Loucy (cell line): ENCODE data around the gene FAR2.

Experiments
- H2AFZ ChIP-seq: fragments of 200-600 bp; sonication (generic); 2 replicates; pipeline ENCODE4 v1.6.0; 2016; ENCODE audit warnings: antibody characterized with exemption, mild to moderate bottlenecking, low read length, moderate library complexity
- H3F3A ChIP-seq: fragments of 200-600 bp; 2 replicates; pipeline ENCODE4 v1.6.0; 2016; ENCODE audit warnings: antibody characterized with exemption, low read depth, mild to moderate bottlenecking
- H3K27me3 ChIP-seq: fragments of 200-600 bp; sonication (generic); 2 replicates; pipeline ENCODE4 v1.6.1; 2014; ENCODE audit warnings: low read length, mild to moderate bottlenecking; ENCODE audit not compliant: insufficient read depth, poor library complexity, severe bottlenecking
- H3K36me3 ChIP-seq: fragments of 200-600 bp; sonication (generic); 2 replicates; pipeline ENCODE4 v1.6.1; 2016; ENCODE audit warnings: low read length; ENCODE audit not compliant: insufficient read depth
- H3K4me1 ChIP-seq: fragments of 200-600 bp; sonication (generic); 2 replicates; pipeline ENCODE4 v1.5.1; 2014; ENCODE audit warnings: low read length, mild to moderate bottlenecking; ENCODE audit not compliant: insufficient read depth, poor library complexity, severe bottlenecking
- H3K4me2 ChIP-seq: fragments of 200-600 bp; sonication (generic); 2 replicates; pipeline ENCODE4 v1.6.0; 2014; ENCODE audit warnings: antibody characterized with exemption, low read length, low read depth, mild to moderate bottlenecking; ENCODE audit not compliant: poor library complexity, severe bottlenecking
- H3K4me3 ChIP-seq: fragments of 200-600 bp; sonication (generic); 2 replicates; pipeline ENCODE4 v1.5.1; 2014; ENCODE audit warnings: low read length, mild to moderate bottlenecking, mixed read lengths; ENCODE audit not compliant: poor library complexity, severe bottlenecking
- H3K79me2 ChIP-seq: fragments of 200-600 bp; sonication (generic); 2 replicates; pipeline ENCODE4 v1.6.1; 2014; ENCODE audit warnings: low read length; ENCODE audit not compliant: insufficient read depth
- H3K9ac ChIP-seq: fragments of 200-600 bp; sonication (generic); 2 replicates; pipeline ENCODE4 v1.6.0; 2014; ENCODE audit warnings: mild to moderate bottlenecking, low read depth, low read length, moderate library complexity; ENCODE audit not compliant: poor library complexity, severe bottlenecking
- H3K9me2 ChIP-seq: fragments of 200-600 bp; sonication (generic); replicated peaks from 2 replicates; pipeline ENCODE4 v1.6.1; 2016; ENCODE audit warnings: low read depth, low read length, mixed read lengths
- H3K9me3 ChIP-seq: fragments of 200-600 bp; sonication (generic); 2 replicates; pipeline ENCODE4 v1.6.1; 2014; ENCODE audit warnings: mild to moderate bottlenecking, antibody characterized with exemption, low read length, low read depth; ENCODE audit not compliant: insufficient read depth
- H4K20me1 ChIP-seq: fragments of 200-600 bp; sonication (generic); 2 replicates; pipeline ENCODE4 v1.6.0; 2014; ENCODE audit warnings: antibody characterized with exemption, low read length, mild to moderate bottlenecking; ENCODE audit not compliant: insufficient read depth, poor library complexity, severe bottlenecking
- EZH2phosphoT487 ChIP-seq: fragments of 200-600 bp; IDR thresholded peaks from 2 replicates; pipeline ENCODE4 v1.6.1; 2018; ENCODE audit warnings: antibody characterized with exemption, mild to moderate bottlenecking, moderate library complexity, borderline replicate concordance
- TF ChIP-seq, protein P1 (sequence below): fragments of 200-600 bp; sonication (generic); conservative IDR thresholded peaks from 2 replicates; pipeline ENCODE4 v1.5.1; 2014; ENCODE audit warnings: mild to moderate bottlenecking, antibody characterized with exemption, low read length

FAR2 gene

DNA sequence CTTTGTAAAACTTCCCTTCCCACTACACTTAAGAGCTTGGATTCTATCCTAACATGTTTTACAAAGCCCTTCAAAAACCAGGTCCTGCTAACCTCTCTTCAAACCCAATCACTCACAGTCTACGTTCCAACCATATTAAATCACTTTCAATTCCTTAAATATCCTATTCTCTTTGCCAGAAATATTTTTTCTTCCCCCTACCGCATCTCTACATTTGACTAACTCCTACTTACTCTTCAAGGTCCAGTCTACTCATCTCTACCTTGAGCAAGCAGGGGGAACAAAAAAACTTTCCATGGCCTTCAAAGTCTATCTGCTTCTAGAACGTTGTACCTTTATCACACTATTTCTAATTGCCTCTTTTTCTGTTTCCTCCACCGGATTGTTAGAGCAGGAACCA lies 225.8 kb downstream of the FAR2 start:
- TF ChIP-seq, protein P1, sequence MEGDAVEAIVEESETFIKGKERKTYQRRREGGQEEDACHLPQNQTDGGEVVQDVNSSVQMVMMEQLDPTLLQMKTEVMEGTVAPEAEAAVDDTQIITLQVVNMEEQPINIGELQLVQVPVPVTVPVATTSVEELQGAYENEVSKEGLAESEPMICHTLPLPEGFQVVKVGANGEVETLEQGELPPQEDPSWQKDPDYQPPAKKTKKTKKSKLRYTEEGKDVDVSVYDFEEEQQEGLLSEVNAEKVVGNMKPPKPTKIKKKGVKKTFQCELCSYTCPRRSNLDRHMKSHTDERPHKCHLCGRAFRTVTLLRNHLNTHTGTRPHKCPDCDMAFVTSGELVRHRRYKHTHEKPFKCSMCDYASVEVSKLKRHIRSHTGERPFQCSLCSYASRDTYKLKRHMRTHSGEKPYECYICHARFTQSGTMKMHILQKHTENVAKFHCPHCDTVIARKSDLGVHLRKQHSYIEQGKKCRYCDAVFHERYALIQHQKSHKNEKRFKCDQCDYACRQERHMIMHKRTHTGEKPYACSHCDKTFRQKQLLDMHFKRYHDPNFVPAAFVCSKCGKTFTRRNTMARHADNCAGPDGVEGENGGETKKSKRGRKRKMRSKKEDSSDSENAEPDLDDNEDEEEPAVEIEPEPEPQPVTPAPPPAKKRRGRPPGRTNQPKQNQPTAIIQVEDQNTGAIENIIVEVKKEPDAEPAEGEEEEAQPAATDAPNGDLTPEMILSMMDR = no peak
- no peak for TF ChIP-seq EZH2phosphoT487
- H2AFZ ChIP-seq = no peak overlapping the region
- H3K79me2 ChIP-seq = peaks cover 76% of the 10 kb centered on the region
- H3K9me2 ChIP-seq = no peaks in the 10 kb centered on the region
- H3K36me3 ChIP-seq = peaks cover 7% of the 10 kb centered on the region; the same call in 1 of the 2 replicates
- no peaks in the 10 kb centered on the region for H3F3A ChIP-seq
- H3K9me3 ChIP-seq = no peaks in the 10 kb centered on the region
- no peak overlapping the region for H3K4me3 ChIP-seq
- peaks cover 35% of the 10 kb centered on the region for H3K4me1 ChIP-seq
- peak overlapping the region; percentile 29 for H3K4me2 ChIP-seq
- H3K27me3 ChIP-seq = no peaks in the 10 kb centered on the region
- H3K9ac ChIP-seq = no peak overlapping the region
- peaks cover 60% of the 10 kb centered on the region for H4K20me1 ChIP-seq

DNA sequence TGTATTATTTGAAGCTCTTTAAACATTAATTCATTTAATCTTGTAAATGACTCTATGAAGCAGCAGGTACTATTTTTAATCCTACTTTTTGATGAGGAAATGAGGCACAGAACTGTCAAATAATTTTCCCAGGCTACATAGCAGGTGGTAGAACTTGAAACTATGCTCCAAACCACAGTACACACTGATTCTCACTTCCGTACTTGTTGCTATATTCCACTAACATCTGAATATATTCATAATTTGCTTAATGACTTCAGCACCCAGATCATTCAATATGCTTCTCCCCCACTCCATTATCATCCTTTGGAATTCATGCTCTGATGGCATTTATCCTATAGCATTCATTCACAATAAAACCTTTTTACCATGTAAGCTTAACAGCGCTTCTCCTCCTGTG lies 227.0 kb downstream of the FAR2 start:
- no peaks in the 10 kb centered on the region for H3K9me3 ChIP-seq
- no peaks in the 10 kb centered on the region for H3F3A ChIP-seq
- H4K20me1 ChIP-seq = peaks cover 64% of the 10 kb centered on the region
- no peak overlapping the region for H3K9ac ChIP-seq
- H3K9me2 ChIP-seq = no peaks in the 10 kb centered on the region
- H3K4me3 ChIP-seq = no peak overlapping the region
- H3K79me2 ChIP-seq = peaks cover 85% of the 10 kb centered on the region
- peaks cover 3% of the 10 kb centered on the region; the same call in 1 of the 2 replicates for H3K36me3 ChIP-seq
- H2AFZ ChIP-seq = no peak overlapping the region
- H3K4me2 ChIP-seq = peak overlapping the region; percentile 29
- peaks cover 38% of the 10 kb centered on the region for H3K4me1 ChIP-seq
- TF ChIP-seq EZH2phosphoT487 = no peak
- TF ChIP-seq, protein P1 = no peak
- no peaks in the 10 kb centered on the region for H3K27me3 ChIP-seq

DNA sequence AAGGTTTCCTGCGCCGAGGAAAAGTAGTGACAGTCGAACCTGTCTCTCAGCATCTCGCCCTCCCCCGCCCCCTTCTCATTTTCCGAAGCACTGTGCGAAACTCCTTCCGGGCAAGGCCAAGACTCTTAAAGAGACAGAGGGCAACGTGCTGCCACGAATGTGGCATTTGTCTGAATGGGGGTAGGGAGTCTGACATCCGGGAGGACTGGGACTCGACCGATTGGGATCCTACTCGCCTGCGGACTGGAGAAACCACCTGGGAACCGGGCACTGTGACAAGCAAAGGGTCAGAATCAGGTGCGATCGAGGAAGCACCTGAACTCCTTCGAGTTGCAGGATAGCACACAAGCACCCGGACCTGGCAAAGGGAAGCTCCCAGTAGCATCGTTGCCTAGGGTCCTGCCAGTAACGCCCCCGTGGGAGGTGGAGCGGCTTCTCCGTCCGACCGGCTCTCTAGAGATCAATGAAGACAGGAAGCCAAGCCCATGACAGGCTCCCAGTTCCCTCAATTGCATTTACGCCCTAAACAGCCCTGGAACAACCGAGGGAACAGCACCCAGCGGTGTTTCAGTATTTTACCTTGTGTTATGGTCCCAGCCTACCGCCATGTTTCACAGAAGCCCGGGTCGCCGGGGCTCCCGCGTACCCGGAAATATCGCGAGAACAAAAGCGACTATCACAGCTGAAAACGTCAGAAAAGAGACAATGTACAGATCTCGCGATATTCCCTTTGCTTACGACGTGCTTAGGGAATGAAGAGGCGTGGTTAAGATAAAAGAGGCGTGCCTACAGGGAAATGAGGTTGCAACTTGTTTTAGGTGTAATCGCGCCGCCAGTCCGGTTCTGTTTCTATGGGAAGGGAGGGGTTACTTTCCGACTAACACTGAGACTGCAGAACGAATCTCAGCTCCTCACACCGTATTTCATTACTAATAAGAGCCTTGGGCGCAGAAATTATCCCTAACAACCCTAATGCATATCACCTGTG lies 231.8 kb downstream of the FAR2 start, which contains the start of gene ERGIC2:
TSS of gene ERGIC2 (minus strand) at position 637 of the 988 bp plus-strand sequence. CDS start 9,539 bp downstream, outside the sequence.
- H3K9ac ChIP-seq = peak within 1 kb of the TSS; percentile 94
- peak within 1 kb of the TSS; percentile 90 for H2AFZ ChIP-seq
- peaks cover 8% of the 10 kb centered on the region for H3K27me3 ChIP-seq
- peak within 1 kb of the TSS; percentile 92 for H3K4me2 ChIP-seq
- H3K9me3 ChIP-seq = no peaks in the 10 kb centered on the region
- H4K20me1 ChIP-seq = peaks cover 41% of the 10 kb centered on the region
- peaks cover 50% of the 10 kb centered on the region for H3K79me2 ChIP-seq
- H3F3A ChIP-seq = no peaks in the 10 kb centered on the region
- H3K36me3 ChIP-seq = no peaks in the 10 kb centered on the region
- no peaks in the 10 kb centered on the region for H3K9me2 ChIP-seq
- H3K4me1 ChIP-seq = peaks cover 32% of the 10 kb centered on the region
- peak within 1 kb of the TSS; percentile 87 for H3K4me3 ChIP-seq
- TF ChIP-seq, protein P1 = no peak
- TF ChIP-seq EZH2phosphoT487 = no peak
